Panc1 (cell line): ENCODE data around the gene BHMT2. TPM values are rescaled to one million over a fixed set of nuclear protein-coding genes. Genes with fewer than 3 reads are reported as not detected.

Source experiments
- ATAC-seq: fragments of 200-7000 bp; cut with Tn5 transposase; 2 replicates; pipeline ENCODE4 v1.9.1; 2020; ENCODE audit warnings: mild to moderate bottlenecking, moderate library complexity
- BruUV-seq: library from RNA; stranded (reverse); fragments of 400-500 nt; replicated peaks from 2 replicates; lab custom pipeline; 2021; lab: Mats Ljungman, UMichigan
- CTCF ChIA-PET: fragments of 300-600 bp; sonication (Branson Sonifier 250); formaldehyde crosslinking; loops from one replicate; lab custom pipeline; 2022; ENCODE audit warnings: antibody characterized with exemption; lab: Charles Lee
- POLR2A ChIA-PET: fragments of 300-600 bp; sonication (Branson Sonifier 250); formaldehyde crosslinking; loops from one replicate; lab custom pipeline; 2022; ENCODE audit warnings: antibody characterized with exemption; lab: Charles Lee
- DNase-seq: peaks from one replicate; pipeline ENCODE4 v3.0.0-alpha.2; 2010; ENCODE audit warnings: low read depth, low spot score
- H3K27ac ChIP-seq: 2 replicates; pipeline ENCODE4 v1.5.1; 2011; ENCODE audit warnings: mild to moderate bottlenecking, low read length, inconsistent platforms
- H3K27me3 ChIP-seq: fragments of 200-500 bp; sonication (Bioruptor generic); 2 replicates; pipeline ENCODE4 v1.6.0; 2014; ENCODE audit warnings: low read length, inconsistent platforms; ENCODE audit not compliant: control insufficient read depth, insufficient read depth
- H3K36me3 ChIP-seq: fragments of 200-500 bp; sonication (Bioruptor generic); 2 replicates; pipeline ENCODE4 v1.5.1; 2014; ENCODE audit warnings: inconsistent platforms, mild to moderate bottlenecking, low read length, moderate library complexity; ENCODE audit not compliant: control insufficient read depth, insufficient read depth
- H3K4me1 ChIP-seq: 2 replicates; pipeline ENCODE4 v1.5.1; 2011; ENCODE audit warnings: inconsistent platforms, mild to moderate bottlenecking, low read length, moderate library complexity; ENCODE audit not compliant: control insufficient read depth, insufficient read depth
- H3K4me3 ChIP-seq, 2 experiments: 2 replicates each; pipeline ENCODE4 v1.5.1; 2011 to 2012; ENCODE audit warnings: low read depth in 2 of 2, low read length in 2 of 2, mild to moderate bottlenecking in 2 of 2, inconsistent platforms in 1 of 2, moderate library complexity in 1 of 2
- H3K9me3 ChIP-seq: fragments of 200-500 bp; sonication (Bioruptor generic); 2 replicates; pipeline ENCODE4 v1.5.1; 2014; ENCODE audit warnings: low read depth, mild to moderate bottlenecking, inconsistent platforms, low read length, moderate library complexity; ENCODE audit not compliant: control insufficient read depth, insufficient read depth
- CTCF ChIP-seq: fragments of 450-650 bp; IDR thresholded peaks from 2 replicates; pipeline ENCODE4 v1.5.1; 2017; ENCODE audit warnings: mild to moderate bottlenecking
- POLR2AphosphoS5 ChIP-seq: IDR thresholded peaks from 2 replicates; pipeline ENCODE4 v1.6.1; 2012; ENCODE audit warnings: mild to moderate bottlenecking, low read depth, low read length, moderate library complexity
- REST ChIP-seq, 2 experiments: IDR thresholded peaks; 2 replicates each; pipeline ENCODE4 v1.6.1; 2011 to 2012; ENCODE audit warnings: low read depth in 2 of 2, control low read depth in 1 of 2, low read length in 1 of 2, mild to moderate bottlenecking in 1 of 2, moderate library complexity in 1 of 2; ENCODE audit not compliant: insufficient read depth in 1 of 2
- SIN3A ChIP-seq: IDR thresholded peaks from 2 replicates; pipeline ENCODE4 v1.6.1; 2012; ENCODE audit warnings: low read depth, mild to moderate bottlenecking, low read length, moderate library complexity, borderline replicate concordance; ENCODE audit not compliant: insufficient read depth
- TCF7L2 ChIP-seq: IDR thresholded peaks from 2 replicates; pipeline ENCODE4 v1.6.1; 2011; ENCODE audit warnings: mild to moderate bottlenecking, low read depth, low read length, inconsistent platforms
- in situ Hi-C: cut with HindIII; loops from 2 replicates; pipeline ENCODE4 v1.10.0; 2016; ENCODE audit warnings: low sequenced_read_pairs, low pct_unique_long_range_greater_than_20kb
- intact Hi-C: fragments of 100-400 bp; cut with micrococcal nuclease; formaldehyde crosslinking; loops from one replicate; pipeline ENCODE4 v1.10.0; 2022; ENCODE audit not compliant: unreplicated experiment
- total RNA-seq: library from RNA; stranded (reverse); gene quantifications from one replicate; pipeline ENCODE4 v1.2.1, GENCODE V29; 2021; ENCODE audit not compliant: unreplicated experiment

The BHMT2 gene
- total RNA-seq, 1 experiment from 2014 or later = not detected

DNA sequence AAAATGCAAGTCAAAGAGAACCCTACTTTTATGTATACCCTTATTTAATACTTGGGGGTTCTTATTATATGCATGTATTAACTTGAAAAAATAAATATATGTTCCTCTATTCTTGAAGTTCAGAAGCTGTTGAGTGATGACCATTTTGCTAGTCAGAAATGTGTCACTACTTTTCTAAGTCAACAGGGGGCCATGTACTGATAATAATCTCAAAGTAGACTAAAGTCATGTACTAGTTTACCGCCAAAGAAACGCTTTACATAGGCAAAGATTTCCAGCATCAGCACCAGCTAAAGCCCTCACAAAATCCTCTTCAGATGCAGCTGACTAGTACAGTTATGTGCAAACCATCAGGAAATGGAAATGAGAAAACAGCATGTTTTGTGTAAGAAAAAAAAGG lies 36.3 kb downstream of the BHMT2 start:
- no peak for TF ChIP-seq REST (IDR thresholded peaks at IDR 0.05; ENCODE audit: insufficient read depth in 1 of 2, low read depth in 2 of 2, low read length in 1 of 2)
- no peak for TF ChIP-seq TCF7L2
- no peak for TF ChIP-seq POLR2AphosphoS5
- TF ChIP-seq SIN3A = no peak
- no peak for TF ChIP-seq CTCF
- intact Hi-C loops (no loop called here), in situ Hi-C loops (no loop called here)
- H3K4me3 ChIP-seq = no peak overlapping the region
- CTCF ChIA-PET = interaction anchor here (0.6 kb wide), 1 partner anchor 17 kb away, joined by 3 read pairs; no protein-coding TSS in a partner anchor
- H3K4me1 ChIP-seq = no peaks in the 10 kb centered on the region
- H3K36me3 ChIP-seq = no peaks in the 10 kb centered on the region
- POLR2A ChIA-PET = interaction anchor here (0.8 kb wide), 1 partner anchor 13 kb away, joined by 3 read pairs; no protein-coding TSS in a partner anchor
- ATAC-seq (no peak), DNase-seq (no peak)
- no peaks in the 10 kb centered on the region for H3K9me3 ChIP-seq
- no TSS peak for BruUV-seq
- peaks cover 35% of the 10 kb centered on the region for H3K27me3 ChIP-seq
- no peak overlapping the region for H3K27ac ChIP-seq

GRCh38 chr5:79107020-79107796 lies 37.6 kb downstream of the BHMT2 start:
- in situ Hi-C loops (no loop called here), intact Hi-C loops (no loop called here)
- H3K36me3 ChIP-seq = no peaks in the 10 kb centered on the region
- ChIA-PET POLR2A (no interaction called here), CTCF (no interaction called here)
- DNase-seq (no peak), ATAC-seq (no peak)
- no peaks in the 10 kb centered on the region for H3K4me1 ChIP-seq
- no peak overlapping the region for H3K27ac ChIP-seq
- no peaks in the 10 kb centered on the region for H3K9me3 ChIP-seq
- no TSS peak for BruUV-seq
- peaks cover 32% of the 10 kb centered on the region for H3K27me3 ChIP-seq
- no peak overlapping the region for H3K4me3 ChIP-seq
- TF ChIP-seq CTCF (no peak), POLR2AphosphoS5 (no peak), TCF7L2 (no peak), REST (IDR thresholded peaks at IDR 0.05; ENCODE audit: insufficient read depth in 1 of 2, low read depth in 2 of 2, low read length in 1 of 2) (no peak), SIN3A (no peak)
